SK-N-SH treated with all-trans-retinoic acid at 6 μM for 48 hours (cell line): ENCODE results near the gene AUTS2.

Source experiments
- ATAC-seq: fragments of 200-7000 bp; cut with Tn5 transposase; 3 replicates; pipeline ENCODE4 v1.9.1; 2020; ENCODE audit warnings: mild to moderate bottlenecking, moderate library complexity
- ARNTL ChIP-seq: fragments of 450-650 bp; formaldehyde crosslinking; IDR thresholded peaks from 2 replicates; pipeline ENCODE4 v1.5.0; 2020; ENCODE audit warnings: low read depth, mild to moderate bottlenecking, moderate library complexity, borderline replicate concordance
- BACH2 ChIP-seq: fragments of 250-450 bp; sonication (Bioruptor Pico); IDR thresholded peaks from 2 replicates; pipeline ENCODE4 v1.9.0; 2021; ENCODE audit warnings: mild to moderate bottlenecking, borderline replicate concordance
- CSDC2 ChIP-seq: fragments of 250-450 bp; sonication (Bioruptor Pico); IDR thresholded peaks from 2 replicates; pipeline ENCODE4 v1.5.0; 2020; ENCODE audit warnings: mild to moderate bottlenecking, moderate library complexity
- ESRRG ChIP-seq: fragments of 250-450 bp; sonication (Bioruptor Pico); IDR thresholded peaks from 2 replicates; pipeline ENCODE4 v1.6.1; 2021; ENCODE audit warnings: mild to moderate bottlenecking
- GLIS3 ChIP-seq: fragments of 250-450 bp; sonication (Bioruptor Pico); IDR thresholded peaks from 2 replicates; pipeline ENCODE4 v1.5.0; 2020; ENCODE audit warnings: mild to moderate bottlenecking, moderate library complexity
- ISL1 ChIP-seq: fragments of 250-450 bp; sonication (Bioruptor Pico); IDR thresholded peaks from 2 replicates; pipeline ENCODE4 v2.1.2; 2022; ENCODE audit warnings: mild to moderate bottlenecking, moderate library complexity
- PATZ1 ChIP-seq: fragments of 250-450 bp; sonication (Bioruptor Pico); IDR thresholded peaks from 2 replicates; pipeline ENCODE4 v1.8.0; 2020; ENCODE audit warnings: mild to moderate bottlenecking, moderate library complexity, borderline replicate concordance
- POU6F1 ChIP-seq: fragments of 250-450 bp; sonication (Bioruptor Pico); IDR thresholded peaks from 2 replicates; pipeline ENCODE4 v1.8.0; 2021; ENCODE audit warnings: low read depth, mild to moderate bottlenecking, moderate library complexity, borderline replicate concordance
- PPARA ChIP-seq: fragments of 250-450 bp; sonication (Bioruptor Pico); IDR thresholded peaks from 2 replicates; pipeline ENCODE4 v1.5.0; 2020; ENCODE audit warnings: mild to moderate bottlenecking, borderline replicate concordance
- SNAI2 ChIP-seq: fragments of 250-450 bp; sonication (Bioruptor Pico); IDR thresholded peaks from 2 replicates; pipeline ENCODE4 v1.5.0; 2020; ENCODE audit warnings: mild to moderate bottlenecking, moderate library complexity
- TCF4 ChIP-seq: fragments of 250-450 bp; sonication (Bioruptor Pico); IDR thresholded peaks from 2 replicates; pipeline ENCODE4 v1.8.0; 2021; ENCODE audit warnings: mild to moderate bottlenecking, moderate library complexity, borderline replicate concordance
- TOX ChIP-seq: fragments of 250-450 bp; sonication (Bioruptor Pico); IDR thresholded peaks from 2 replicates; pipeline ENCODE4 v1.8.0; 2021; ENCODE audit warnings: mild to moderate bottlenecking, moderate library complexity, borderline replicate concordance
- TSHZ2 ChIP-seq: fragments of 250-450 bp; sonication (Bioruptor Pico); IDR thresholded peaks from 2 replicates; pipeline ENCODE4 v1.5.0; 2020; ENCODE audit warnings: mild to moderate bottlenecking, moderate library complexity
- ZC3H10 ChIP-seq: fragments of 250-450 bp; sonication (Bioruptor Pico); IDR thresholded peaks from 2 replicates; pipeline ENCODE4 v1.5.1; 2021; ENCODE audit warnings: mild to moderate bottlenecking, moderate library complexity
- ZFP3 ChIP-seq: fragments of 250-450 bp; sonication (Bioruptor Pico); IDR thresholded peaks from 2 replicates; pipeline ENCODE4 v1.5.0; 2020; ENCODE audit warnings: mild to moderate bottlenecking, moderate library complexity
- ZFP30 ChIP-seq: fragments of 450-650 bp; formaldehyde crosslinking; IDR thresholded peaks from 2 replicates; pipeline ENCODE4 v1.5.0; 2022; ENCODE audit warnings: mild to moderate bottlenecking, moderate library complexity
- ZNF70 ChIP-seq: fragments of 450-650 bp; formaldehyde crosslinking; IDR thresholded peaks from 2 replicates; pipeline ENCODE4 v1.5.0; 2020; ENCODE audit warnings: mild to moderate bottlenecking, moderate library complexity
- ZNF8 ChIP-seq: fragments of 450-650 bp; formaldehyde crosslinking; IDR thresholded peaks from 2 replicates; pipeline ENCODE4 v1.5.0; 2020; ENCODE audit warnings: mild to moderate bottlenecking, moderate library complexity
- TF ChIP-seq, protein P1 (sequence below): fragments of 250-450 bp; sonication (Bioruptor Pico); IDR thresholded peaks from 2 replicates; pipeline ENCODE4 v1.5.1; 2020; ENCODE audit warnings: low read depth, mild to moderate bottlenecking, moderate library complexity

The AUTS2 gene

GRCh38 chr7:69871213-69871885, 273.1 kb downstream of the AUTS2 start:
- peak; percentile 96 for ATAC-seq
- peak; percentile 97 for TF ChIP-seq ISL1
- 0 out of 2 replicates have a peak, but pooled peaks have one; percentile 62 for TF ChIP-seq CSDC2 (CRISPR knock-in tag)
- TF ChIP-seq, protein P1, sequence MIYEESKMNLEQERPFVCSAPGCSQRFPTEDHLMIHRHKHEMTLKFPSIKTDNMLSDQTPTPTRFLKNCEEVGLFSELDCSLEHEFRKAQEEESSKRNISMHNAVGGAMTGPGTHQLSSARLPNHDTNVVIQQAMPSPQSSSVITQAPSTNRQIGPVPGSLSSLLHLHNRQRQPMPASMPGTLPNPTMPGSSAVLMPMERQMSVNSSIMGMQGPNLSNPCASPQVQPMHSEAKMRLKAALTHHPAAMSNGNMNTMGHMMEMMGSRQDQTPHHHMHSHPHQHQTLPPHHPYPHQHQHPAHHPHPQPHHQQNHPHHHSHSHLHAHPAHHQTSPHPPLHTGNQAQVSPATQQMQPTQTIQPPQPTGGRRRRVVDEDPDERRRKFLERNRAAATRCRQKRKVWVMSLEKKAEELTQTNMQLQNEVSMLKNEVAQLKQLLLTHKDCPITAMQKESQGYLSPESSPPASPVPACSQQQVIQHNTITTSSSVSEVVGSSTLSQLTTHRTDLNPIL (CRISPR knock-in tag) = peak; percentile 85; the same call in 1 of the 2 replicates
- TF ChIP-seq ESRRG (CRISPR knock-in tag) = no peak; the same call in 1 of the 2 replicates
- no peak for TF ChIP-seq ARNTL (CRISPR knock-in tag)
- peak; percentile 75 for TF ChIP-seq TCF4 (CRISPR knock-in tag)
- peak; percentile 87 for TF ChIP-seq TOX (CRISPR knock-in tag)
- peak; percentile 68 for TF ChIP-seq ZC3H10 (CRISPR knock-in tag)
- TF ChIP-seq GLIS3 (CRISPR knock-in tag) = no peak; the same call in 1 of the 2 replicates
- peak; percentile 47; the same call in 1 of the 2 replicates for TF ChIP-seq POU6F1 (CRISPR knock-in tag)
- TF ChIP-seq BACH2 (CRISPR knock-in tag) = no peak
- 0 out of 2 replicates have a peak, but pooled peaks have one; percentile 1 for TF ChIP-seq ZNF8 (CRISPR knock-in tag)
- peak; percentile 88; the same call in 1 of the 2 replicates for TF ChIP-seq PATZ1 (CRISPR knock-in tag)
- TF ChIP-seq TSHZ2 = peak; percentile 76
- no peak for TF ChIP-seq SNAI2 (CRISPR knock-in tag)
- TF ChIP-seq ZFP3 = peak; percentile 63; the same call in 1 of the 2 replicates

DNA sequence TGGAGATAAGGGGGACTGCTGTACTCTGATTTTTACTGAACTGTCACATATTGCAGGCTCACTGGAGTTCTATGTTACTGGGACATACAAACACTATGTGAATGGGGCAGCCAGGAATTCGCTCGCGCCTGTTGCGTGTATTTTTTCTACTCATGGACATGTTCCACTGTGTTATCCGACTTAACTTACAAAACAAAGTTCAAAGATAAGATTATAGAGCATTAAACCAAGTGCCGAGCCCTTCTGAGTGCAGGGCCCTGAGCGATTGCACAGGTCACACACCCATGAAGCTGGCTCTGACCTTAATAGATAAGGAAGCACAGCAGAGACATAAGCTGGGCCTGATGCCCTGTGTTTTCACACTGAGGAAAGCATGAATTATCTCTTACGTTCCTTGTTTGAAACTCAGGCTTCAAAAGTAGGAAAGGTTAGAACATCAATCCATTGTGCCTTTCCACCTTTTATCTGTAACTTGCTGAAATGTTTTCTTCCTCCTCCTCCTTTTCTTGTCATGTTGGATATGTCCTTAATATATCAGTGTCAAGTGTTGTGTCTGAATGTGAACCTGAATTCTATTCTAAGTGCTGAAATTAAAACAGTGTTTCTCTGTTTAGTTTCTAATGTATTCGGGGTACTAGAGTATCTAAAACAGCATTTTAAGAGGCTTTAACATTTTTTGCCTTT, 273.8 kb downstream of the AUTS2 start:
- TF ChIP-seq SNAI2 (CRISPR knock-in tag) = 0 out of 2 replicates have a peak, but pooled peaks have one; percentile 11
- TF ChIP-seq GLIS3 (CRISPR knock-in tag) = no peak
- peak; percentile 53 for TF ChIP-seq ZNF70 (CRISPR knock-in tag)
- TF ChIP-seq TCF4 (CRISPR knock-in tag) = 0 out of 2 replicates have a peak, but pooled peaks have one; percentile 40
- peak; percentile 80 for ATAC-seq

DNA sequence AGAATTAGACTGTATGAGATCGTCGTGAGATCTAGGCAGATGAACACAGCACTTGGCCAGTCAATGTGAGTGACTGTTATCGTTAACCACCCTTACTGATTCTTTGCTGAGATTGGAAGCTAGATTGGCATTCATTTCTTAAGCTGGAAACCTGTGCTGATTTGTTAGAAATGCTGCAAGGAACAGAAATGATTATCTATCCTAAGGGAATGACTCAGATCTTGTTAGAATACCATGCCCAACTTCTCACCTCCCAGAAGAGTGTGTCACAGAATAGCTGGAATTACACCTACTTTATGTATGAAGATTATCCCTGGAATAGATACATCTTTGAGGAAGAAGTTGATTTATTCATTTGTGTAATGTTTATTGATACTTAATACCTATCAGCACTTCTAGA, 275.2 kb downstream of the AUTS2 start:
- TF ChIP-seq PPARA (CRISPR knock-in tag) = no peak
- no peak for TF ChIP-seq ARNTL (CRISPR knock-in tag)
- TF ChIP-seq, protein P1 (CRISPR knock-in tag) = no peak
- no peak for TF ChIP-seq ZFP30
- TF ChIP-seq ZNF8 (CRISPR knock-in tag) = no peak
- no peak for TF ChIP-seq ZC3H10 (CRISPR knock-in tag)
- TF ChIP-seq TCF4 (CRISPR knock-in tag) = no peak
- no peak for TF ChIP-seq PATZ1 (CRISPR knock-in tag)
- TF ChIP-seq ZFP3 = no peak
- TF ChIP-seq, all 23 proteins: peak for 0
- no peak for ATAC-seq
